ENCODE data around the gene PPDPF. TPM values are rescaled to one million over a fixed set of nuclear protein-coding genes. Genes with fewer than 3 reads are reported as not detected.

The PPDPF gene
- total and polyA plus RNA-seq, 8 donors, result 155 to 662 (median 277) TPM

DNA sequence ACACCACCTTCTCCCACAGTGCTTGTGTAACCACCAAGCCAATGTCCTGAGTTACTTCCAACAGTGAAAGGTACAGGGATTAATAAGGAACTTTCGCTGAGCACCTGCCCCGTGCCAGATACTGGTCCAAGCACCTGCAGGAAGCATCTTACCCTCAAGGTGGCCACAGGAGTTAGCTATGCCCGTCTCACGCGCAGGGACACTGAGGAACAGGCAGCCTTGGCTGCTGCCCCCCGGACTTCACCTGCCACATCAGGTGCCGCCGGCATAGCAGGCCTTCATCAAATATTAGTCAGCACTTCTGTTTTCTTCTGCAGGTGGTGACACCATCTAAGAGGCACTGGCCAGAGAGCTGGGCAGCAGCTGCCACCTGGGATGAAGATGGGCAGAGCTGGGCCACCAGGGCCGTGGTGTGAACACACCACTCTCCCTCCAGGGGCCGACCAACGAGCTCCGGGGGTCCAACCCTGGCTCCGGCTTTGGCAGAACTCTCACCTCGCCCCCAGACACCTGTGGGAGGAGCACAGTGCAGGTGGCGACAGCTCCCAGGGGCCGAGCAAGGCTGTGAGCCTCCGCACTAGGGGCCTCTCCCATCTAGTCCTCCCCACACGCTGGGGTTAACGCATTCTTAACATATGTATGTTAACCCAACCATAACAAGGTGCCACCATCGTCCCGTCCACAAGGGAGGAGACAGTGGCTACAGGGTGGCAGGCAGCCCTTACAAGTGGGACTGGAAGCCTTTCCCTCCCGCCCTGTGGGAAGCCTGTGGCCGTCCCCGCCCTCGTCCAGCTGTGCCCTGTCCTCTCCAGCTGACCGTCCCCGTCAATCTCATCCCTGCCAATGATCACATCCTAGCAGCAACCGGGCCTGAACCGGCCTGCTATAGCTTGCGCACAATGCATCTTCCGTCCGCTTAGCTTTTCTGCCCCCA, 2.9 kb upstream of the PPDPF start:
- H3K27ac ChIP-seq, result no peak overlapping the region
- H3K36me3 ChIP-seq, result peaks cover 0 to 7% of the 10 kb centered on the region in 2 donors
- peak in 1 of 4 donors; percentile 71 for DNase-seq
- peaks cover 0 to 14% of the 10 kb centered on the region in 2 donors for H3K27me3 ChIP-seq
- no peak overlapping the region for H3K4me3 ChIP-seq
- no peaks in the 10 kb centered on the region for H3K9me3 ChIP-seq
- TF ChIP-seq, protein P1, sequence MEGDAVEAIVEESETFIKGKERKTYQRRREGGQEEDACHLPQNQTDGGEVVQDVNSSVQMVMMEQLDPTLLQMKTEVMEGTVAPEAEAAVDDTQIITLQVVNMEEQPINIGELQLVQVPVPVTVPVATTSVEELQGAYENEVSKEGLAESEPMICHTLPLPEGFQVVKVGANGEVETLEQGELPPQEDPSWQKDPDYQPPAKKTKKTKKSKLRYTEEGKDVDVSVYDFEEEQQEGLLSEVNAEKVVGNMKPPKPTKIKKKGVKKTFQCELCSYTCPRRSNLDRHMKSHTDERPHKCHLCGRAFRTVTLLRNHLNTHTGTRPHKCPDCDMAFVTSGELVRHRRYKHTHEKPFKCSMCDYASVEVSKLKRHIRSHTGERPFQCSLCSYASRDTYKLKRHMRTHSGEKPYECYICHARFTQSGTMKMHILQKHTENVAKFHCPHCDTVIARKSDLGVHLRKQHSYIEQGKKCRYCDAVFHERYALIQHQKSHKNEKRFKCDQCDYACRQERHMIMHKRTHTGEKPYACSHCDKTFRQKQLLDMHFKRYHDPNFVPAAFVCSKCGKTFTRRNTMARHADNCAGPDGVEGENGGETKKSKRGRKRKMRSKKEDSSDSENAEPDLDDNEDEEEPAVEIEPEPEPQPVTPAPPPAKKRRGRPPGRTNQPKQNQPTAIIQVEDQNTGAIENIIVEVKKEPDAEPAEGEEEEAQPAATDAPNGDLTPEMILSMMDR (IDR thresholded peaks at IDR 0.05), result no peak
- peaks cover 11 to 31% of the 10 kb centered on the region in 2 donors for H3K4me1 ChIP-seq
- ATAC-seq, result no peak
- intact Hi-C loops (cut with DNase I), result no loop called here

DNA sequence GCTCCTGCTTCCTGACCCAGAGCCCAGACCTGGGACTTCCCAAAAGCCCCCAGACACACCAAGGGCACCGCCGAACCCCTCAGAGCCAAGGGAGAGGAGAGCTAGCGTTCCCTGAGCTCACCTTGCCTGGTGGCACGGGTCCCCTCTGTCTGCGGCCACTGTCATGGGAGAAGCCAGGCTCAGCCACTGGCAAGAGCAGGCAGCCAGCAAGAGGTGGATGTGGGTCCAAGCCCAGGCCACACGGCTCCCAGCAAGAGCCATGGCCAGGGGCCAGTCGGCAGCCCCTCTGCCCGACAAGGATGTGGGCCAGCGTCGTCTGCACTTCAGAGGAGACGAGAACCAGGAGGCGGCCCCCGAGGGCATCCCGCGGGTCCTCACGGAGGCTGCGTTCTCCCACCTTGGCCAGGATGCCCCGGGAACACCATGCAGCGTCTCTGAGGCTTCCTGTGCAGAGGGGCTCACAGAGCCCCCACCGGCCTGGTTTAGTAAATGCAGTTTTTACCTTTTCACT, 2.2 kb upstream of the PPDPF start:
- Histone ChIP-seq H3K36me3 (peaks cover 0 to 14% of the 10 kb centered on the region in 2 donors), H3K4me1 (peaks cover 11 to 32% of the 10 kb centered on the region in 2 donors), H3K27ac (no peak overlapping the region), H3K27me3 (peaks cover 0 to 14% of the 10 kb centered on the region in 2 donors), H3K4me3 (no peak overlapping the region), H3K9me3 (peaks cover 0 to 4% of the 10 kb centered on the region in 2 donors)
- intact Hi-C loops (cut with DNase I), result no loop called here
- DNase-seq, result peak in 1 of 4 donors; percentile 79
- TF ChIP-seq, protein P1 (IDR thresholded peaks at IDR 0.05), result no peak
- no peak for ATAC-seq

DNA sequence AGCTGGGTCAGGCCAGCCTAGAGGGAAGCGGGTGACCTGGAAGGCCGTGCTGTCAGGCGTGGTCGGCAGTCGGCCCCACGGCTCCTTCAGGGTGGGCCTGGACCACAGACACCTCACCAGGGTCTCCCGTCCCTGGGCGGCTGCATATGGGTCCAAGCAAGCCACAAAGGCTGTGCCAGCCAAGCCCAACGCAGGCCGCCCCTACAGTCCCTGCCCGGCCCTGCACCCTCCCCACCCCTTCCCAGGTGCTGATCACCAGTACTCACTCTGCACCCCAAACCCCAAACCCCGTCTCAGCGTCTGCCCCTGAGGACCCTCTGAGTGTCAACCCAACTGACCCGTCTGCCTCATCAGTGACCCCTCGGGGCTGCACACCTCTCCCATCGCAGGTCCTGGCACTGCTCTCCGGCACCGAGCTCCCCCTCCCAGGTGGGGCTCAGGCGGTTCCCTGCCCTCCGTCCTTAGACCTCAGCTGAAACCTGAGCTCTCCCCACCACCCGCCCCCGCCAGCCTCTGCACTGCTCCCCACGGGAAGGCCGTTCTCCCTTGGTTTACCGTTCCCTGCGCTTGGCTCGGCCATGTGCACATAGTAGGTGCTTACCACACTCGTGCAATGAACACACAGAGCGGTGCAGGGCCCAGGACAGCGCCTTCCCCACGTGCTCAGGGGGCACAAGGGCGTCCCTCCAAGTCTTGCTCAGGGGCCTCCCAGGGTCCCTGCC, 1.5 kb upstream of the PPDPF start:
- TF ChIP-seq, protein P1 (IDR thresholded peaks at IDR 0.05), result no peak
- peak in 1 of 4 donors; percentile 74 for DNase-seq
- peaks cover 0 to 14% of the 10 kb centered on the region in 2 donors for H3K27me3 ChIP-seq
- H3K27ac ChIP-seq, result peak overlapping the region in 1 of 2 donors; percentile 86
- peaks cover 11 to 32% of the 10 kb centered on the region in 2 donors for H3K4me1 ChIP-seq
- peaks cover 0 to 19% of the 10 kb centered on the region in 2 donors for H3K36me3 ChIP-seq
- H3K9me3 ChIP-seq, result peaks cover 0 to 9% of the 10 kb centered on the region in 2 donors
- H3K4me3 ChIP-seq, result peak overlapping the region; percentile 83 to 86
- intact Hi-C loops (cut with DNase I), result no loop called here
- no peak for ATAC-seq

DNA sequence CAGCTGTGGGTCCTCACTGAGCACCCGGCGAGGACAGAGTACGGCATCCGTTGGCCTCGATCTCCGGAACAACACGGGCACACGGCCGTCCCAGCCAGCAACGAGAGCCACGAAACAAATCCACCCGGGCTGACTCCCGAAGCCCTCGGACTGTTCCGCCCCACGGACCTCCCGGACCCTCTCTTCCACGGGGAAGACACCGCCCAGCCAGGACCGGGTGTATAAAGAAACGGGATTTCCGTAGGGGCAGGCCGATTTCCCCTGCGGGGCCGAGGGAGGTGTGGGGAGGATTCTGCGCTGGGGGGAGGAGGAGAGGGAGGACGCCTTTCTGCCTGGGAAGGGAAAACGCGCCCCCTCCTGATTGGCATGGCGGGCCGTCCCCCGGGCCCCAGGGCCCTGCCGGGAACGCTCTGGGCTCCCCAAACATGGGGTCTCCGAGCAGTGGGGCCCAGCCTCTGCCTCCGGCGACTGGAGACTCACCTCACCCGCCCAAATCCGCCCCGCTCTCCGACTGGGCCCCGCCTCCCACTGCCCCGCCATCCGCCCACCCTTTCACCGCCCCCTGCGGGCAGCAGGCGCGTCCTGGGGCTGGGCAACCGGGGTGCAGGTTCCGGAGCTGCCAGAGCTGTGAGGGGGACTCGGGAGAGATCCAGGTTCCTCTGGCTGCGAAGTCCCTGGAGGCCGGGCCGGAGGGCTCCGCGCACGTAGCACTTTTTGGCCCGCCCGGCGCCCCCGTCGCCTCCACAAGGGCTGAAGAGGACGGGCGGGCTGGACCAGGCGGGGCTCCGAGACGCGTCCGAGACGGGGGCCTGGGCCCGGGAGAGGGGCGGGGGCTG, 679 bp upstream of the PPDPF start:
- Histone ChIP-seq H3K4me1 (peaks cover 11 to 32% of the 10 kb centered on the region in 2 donors), H3K36me3 (peaks cover 0 to 19% of the 10 kb centered on the region in 2 donors), H3K27me3 (peaks cover 0 to 14% of the 10 kb centered on the region in 2 donors), H3K4me3 (peak overlapping the region; percentile 83 to 86), H3K27ac (peak overlapping the region; percentile 86 to 95), H3K9me3 (peaks cover 0 to 9% of the 10 kb centered on the region in 2 donors)
- TF ChIP-seq, protein P1 (IDR thresholded peaks at IDR 0.05), result no peak
- ATAC-seq (peak; percentile 64), DNase-seq (peak; percentile 77 to 88 (median 80))
- intact Hi-C loops (cut with DNase I), result no loop called here
